Upper lobe of right lung (tissue), 1 donor: ENCODE measurements around the gene MAPKAP1. TPM values are rescaled to one million over a fixed set of nuclear protein-coding genes. Genes with fewer than 3 reads are reported as not detected.

ENCODE experiments used
- ATAC-seq: fragments of 200-7000 bp; cut with Tn5 transposase; one replicate; pipeline ENCODE4 v1.9.1; 2020; ENCODE audit warnings: mild to moderate bottlenecking, moderate library complexity
- DNase-seq: peaks from one replicate; pipeline ENCODE4 v3.0.0-alpha.2; 2020
- H3K27ac ChIP-seq: fragments of 200-600 bp; one replicate; pipeline ENCODE4 v1.8.0; 2022
- H3K27me3 ChIP-seq: fragments of 200-600 bp; one replicate; pipeline ENCODE4 v1.8.0; 2022; ENCODE audit warnings: mild to moderate bottlenecking
- H3K36me3 ChIP-seq: fragments of 200-600 bp; one replicate; pipeline ENCODE4 v1.8.0; 2022
- H3K4me1 ChIP-seq: fragments of 200-600 bp; one replicate; pipeline ENCODE4 v1.8.0; 2022
- H3K4me3 ChIP-seq: fragments of 200-600 bp; one replicate; pipeline ENCODE4 v1.8.0; 2022; ENCODE audit warnings: mild to moderate bottlenecking
- H3K9me3 ChIP-seq: fragments of 200-600 bp; one replicate; pipeline ENCODE4 v1.8.0; 2022
- intact Hi-C: fragments of 100-400 bp; cut with DNase I; formaldehyde crosslinking; loops from one replicate; pipeline ENCODE4 v1.11.0; 2022
- total RNA-seq: library from RNA; stranded (reverse); fragmentation: NEBNext Ultra II Directional; extraction: Animal tissue kit (Norgen Biotek cat#: 25700); gene quantifications from one replicate; pipeline ENCODE4 v1.2.1, GENCODE V29; 2021
- TF ChIP-seq, protein P1 (sequence below): fragments of 200-600 bp; IDR thresholded peaks from one replicate; pipeline ENCODE4 v1.8.0; 2022; ENCODE audit warnings: antibody characterized with exemption
- donor health status: DM: no; HTN: yes; CAD: no; lungs with severe emphysema.

The MAPKAP1 gene
- total RNA-seq, 1 donor from 2014 or later, result 76.8 TPM

DNA sequence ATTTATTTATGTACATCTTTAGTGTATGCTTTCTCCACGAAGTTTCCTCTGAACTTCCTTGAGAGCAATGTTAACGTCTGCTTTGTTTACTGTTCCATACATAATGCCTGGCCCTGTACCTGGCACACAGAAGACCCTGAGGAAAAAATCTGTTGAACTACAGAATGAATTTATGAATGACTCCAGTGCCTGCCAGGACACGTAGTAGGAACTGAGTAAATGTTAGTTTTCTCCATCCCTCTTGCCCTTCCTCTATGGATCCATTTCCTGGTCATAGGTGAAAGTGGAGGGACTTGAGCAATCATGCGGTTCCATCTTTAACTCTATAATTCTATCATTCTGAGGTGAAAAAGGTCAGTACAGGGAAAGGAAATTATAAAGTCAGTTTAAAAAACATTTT, 117.7 kb downstream of the MAPKAP1 start:
- ATAC-seq (no peak), DNase-seq (no peak)
- intact Hi-C loops, result no loop called here
- Histone ChIP-seq H3K36me3 (peaks cover 11% of the 10 kb centered on the region), H3K27me3 (no peaks in the 10 kb centered on the region), H3K27ac (no peak overlapping the region), H3K9me3 (no peaks in the 10 kb centered on the region), H3K4me3 (no peak overlapping the region), H3K4me1 (peaks cover 8% of the 10 kb centered on the region)
- TF ChIP-seq, protein P1, sequence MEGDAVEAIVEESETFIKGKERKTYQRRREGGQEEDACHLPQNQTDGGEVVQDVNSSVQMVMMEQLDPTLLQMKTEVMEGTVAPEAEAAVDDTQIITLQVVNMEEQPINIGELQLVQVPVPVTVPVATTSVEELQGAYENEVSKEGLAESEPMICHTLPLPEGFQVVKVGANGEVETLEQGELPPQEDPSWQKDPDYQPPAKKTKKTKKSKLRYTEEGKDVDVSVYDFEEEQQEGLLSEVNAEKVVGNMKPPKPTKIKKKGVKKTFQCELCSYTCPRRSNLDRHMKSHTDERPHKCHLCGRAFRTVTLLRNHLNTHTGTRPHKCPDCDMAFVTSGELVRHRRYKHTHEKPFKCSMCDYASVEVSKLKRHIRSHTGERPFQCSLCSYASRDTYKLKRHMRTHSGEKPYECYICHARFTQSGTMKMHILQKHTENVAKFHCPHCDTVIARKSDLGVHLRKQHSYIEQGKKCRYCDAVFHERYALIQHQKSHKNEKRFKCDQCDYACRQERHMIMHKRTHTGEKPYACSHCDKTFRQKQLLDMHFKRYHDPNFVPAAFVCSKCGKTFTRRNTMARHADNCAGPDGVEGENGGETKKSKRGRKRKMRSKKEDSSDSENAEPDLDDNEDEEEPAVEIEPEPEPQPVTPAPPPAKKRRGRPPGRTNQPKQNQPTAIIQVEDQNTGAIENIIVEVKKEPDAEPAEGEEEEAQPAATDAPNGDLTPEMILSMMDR, result no peak

DNA sequence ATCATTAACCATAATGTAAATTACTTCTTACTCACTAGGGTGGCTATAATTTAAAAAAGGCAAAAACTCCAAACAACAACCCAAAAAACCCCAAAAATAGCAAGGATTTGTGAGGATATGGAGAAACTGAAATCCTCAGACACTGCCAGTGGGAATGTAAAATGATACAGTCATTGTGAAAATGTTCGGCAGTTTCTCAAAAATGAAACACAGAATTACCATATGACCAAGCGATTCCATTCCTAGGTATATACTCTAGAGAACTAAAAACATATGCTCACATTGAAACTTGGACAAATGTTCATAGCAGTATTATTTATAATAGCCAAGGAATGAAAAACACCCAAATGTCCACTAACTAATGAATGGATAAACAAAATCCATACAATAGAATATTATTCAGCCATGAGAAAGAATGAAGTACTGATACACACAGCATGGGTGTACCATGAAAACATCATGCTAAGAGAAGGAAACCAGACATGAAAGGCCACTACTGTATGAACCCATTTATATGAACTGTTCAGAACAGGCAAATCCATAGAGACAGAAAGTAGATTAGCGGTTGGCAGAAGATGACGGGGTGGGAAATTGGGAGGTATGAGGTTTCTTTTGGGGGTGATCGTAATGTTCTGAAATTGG, 119.1 kb downstream of the MAPKAP1 start:
- H3K4me3 ChIP-seq, result no peak overlapping the region
- DNase-seq (no peak), ATAC-seq (no peak)
- H3K4me1 ChIP-seq, result peaks cover under 1% of the 10 kb centered on the region
- H3K9me3 ChIP-seq, result no peaks in the 10 kb centered on the region
- TF ChIP-seq, protein P1, result no peak
- H3K36me3 ChIP-seq, result peaks cover 17% of the 10 kb centered on the region
- H3K27me3 ChIP-seq, result no peaks in the 10 kb centered on the region
- intact Hi-C loops, result no loop called here
- H3K27ac ChIP-seq, result no peak overlapping the region

DNA sequence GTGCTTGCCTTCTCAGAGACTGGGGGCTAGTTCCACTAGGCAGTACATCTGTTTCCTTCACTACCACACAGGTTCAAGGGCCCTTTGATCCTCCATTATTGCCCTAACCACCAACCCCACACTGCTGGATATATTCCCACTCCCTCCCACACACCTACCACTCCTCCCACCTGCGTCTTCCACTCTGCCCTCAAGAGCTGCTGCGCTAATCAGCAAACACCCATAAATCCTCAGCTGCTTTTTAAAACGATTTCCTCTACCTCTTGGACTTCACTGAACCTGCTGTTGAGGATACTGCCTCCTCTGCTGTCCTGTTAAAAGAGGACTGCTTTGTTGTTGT, 120.9 kb downstream of the MAPKAP1 start:
- ATAC-seq, result peak; percentile 60
- no peaks in the 10 kb centered on the region for H3K27me3 ChIP-seq
- TF ChIP-seq, protein P1, result no peak

DNA sequence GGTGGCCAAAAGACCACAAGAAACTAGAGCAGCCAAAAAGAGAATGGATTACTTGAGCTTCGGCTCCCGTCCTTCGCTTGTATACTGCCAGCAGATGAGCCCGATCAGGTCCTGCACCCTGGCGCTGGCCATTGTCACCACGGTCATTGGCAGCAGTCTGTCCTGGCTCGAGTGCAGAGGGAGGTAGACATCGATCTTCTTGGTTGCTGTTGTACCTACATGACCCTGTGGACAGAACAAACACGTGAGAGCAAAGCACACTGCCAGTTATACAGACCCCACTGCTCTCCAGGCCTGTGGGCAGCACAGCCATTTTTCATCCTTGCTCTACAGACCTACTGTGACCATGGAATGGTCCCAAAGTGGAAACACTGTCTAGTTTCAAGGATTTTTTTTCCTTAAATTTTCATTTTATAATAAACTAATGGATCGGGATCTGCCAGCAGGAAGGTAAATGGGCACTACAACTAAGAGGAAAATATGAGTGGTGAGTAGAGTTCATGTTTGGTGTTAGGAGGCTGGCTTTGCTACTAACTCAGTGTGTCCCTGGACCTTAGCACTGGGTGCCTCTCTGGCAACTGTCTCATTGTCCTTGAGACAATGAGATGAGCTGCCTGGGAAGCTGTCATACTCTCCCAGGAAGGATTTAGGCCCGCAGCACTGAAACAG, 121.4 kb downstream of the MAPKAP1 start:
- ATAC-seq, result no peak

More for the DNA sequence above, 120.9 kb downstream of the MAPKAP1 start:
- Histone ChIP-seq H3K27ac (no peak overlapping the region), H3K36me3 (peaks cover 17% of the 10 kb centered on the region), H3K9me3 (no peaks in the 10 kb centered on the region), H3K4me3 (no peak overlapping the region), H3K4me1 (no peaks in the 10 kb centered on the region)
- intact Hi-C loops, result no loop called here
- no peak for DNase-seq

DNA sequence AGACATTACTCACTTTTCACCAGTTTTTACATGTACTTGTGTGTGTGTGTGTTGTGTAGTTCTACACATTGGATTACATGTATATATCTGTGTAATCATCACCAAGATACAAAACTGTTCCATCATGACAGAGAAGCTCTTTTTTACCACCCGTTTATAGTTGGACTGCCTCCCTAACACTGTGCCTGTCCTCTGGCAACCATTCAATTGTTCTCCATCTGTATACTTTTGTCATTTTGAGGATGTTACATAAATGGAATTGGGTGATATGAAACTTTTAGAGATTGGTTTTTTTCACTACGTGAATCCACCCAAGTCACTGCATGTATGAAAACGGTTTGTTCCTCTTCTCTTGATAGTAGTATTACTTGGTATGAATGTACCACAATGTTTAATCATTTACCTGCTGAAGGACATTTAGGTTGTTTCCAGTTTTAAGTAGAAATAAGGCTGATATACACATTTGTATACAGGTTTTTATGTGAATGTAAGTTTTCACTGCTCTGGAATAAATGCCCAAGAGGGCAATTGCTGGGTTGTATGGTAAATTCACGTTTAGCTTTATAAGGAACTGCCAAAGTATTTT, 126.2 kb downstream of the MAPKAP1 start:
- H3K27me3 ChIP-seq, result no peaks in the 10 kb centered on the region
- intact Hi-C loops, result no loop called here
- TF ChIP-seq, protein P1, result no peak

More for the DNA sequence above, 121.4 kb downstream of the MAPKAP1 start:
- Histone ChIP-seq H3K27me3 (no peaks in the 10 kb centered on the region), H3K27ac (no peak overlapping the region), H3K4me3 (no peak overlapping the region), H3K4me1 (no peaks in the 10 kb centered on the region), H3K9me3 (no peaks in the 10 kb centered on the region), H3K36me3 (peaks cover 17% of the 10 kb centered on the region)
- TF ChIP-seq, protein P1, result no peak
- DNase-seq, result no peak
- intact Hi-C loops, result no loop called here

More for the DNA sequence above, 126.2 kb downstream of the MAPKAP1 start:
- ATAC-seq (no peak), DNase-seq (no peak)
- no peaks in the 10 kb centered on the region for H3K9me3 ChIP-seq
- no peak overlapping the region for H3K4me3 ChIP-seq
- no peaks in the 10 kb centered on the region for H3K4me1 ChIP-seq
- H3K27ac ChIP-seq, result no peak overlapping the region
- peaks cover 17% of the 10 kb centered on the region for H3K36me3 ChIP-seq
